ENCODE results near the gene ADAMTSL5. TPM values are rescaled to one million over a fixed set of nuclear protein-coding genes. Genes with fewer than 3 reads are reported as not detected.
A peak's percentile ranks its signal among the peaks of the same experiment; 100 is the strongest.

ADAMTSL5 gene
- total and polyA plus RNA-seq, 9 of the 15 experiments (the other 6 are each of a cell fraction or from before 2014, with no cell fraction given), result 1.0 to 11.6 (median 4.1) TPM

- TF ChIP-seq, protein P1, sequence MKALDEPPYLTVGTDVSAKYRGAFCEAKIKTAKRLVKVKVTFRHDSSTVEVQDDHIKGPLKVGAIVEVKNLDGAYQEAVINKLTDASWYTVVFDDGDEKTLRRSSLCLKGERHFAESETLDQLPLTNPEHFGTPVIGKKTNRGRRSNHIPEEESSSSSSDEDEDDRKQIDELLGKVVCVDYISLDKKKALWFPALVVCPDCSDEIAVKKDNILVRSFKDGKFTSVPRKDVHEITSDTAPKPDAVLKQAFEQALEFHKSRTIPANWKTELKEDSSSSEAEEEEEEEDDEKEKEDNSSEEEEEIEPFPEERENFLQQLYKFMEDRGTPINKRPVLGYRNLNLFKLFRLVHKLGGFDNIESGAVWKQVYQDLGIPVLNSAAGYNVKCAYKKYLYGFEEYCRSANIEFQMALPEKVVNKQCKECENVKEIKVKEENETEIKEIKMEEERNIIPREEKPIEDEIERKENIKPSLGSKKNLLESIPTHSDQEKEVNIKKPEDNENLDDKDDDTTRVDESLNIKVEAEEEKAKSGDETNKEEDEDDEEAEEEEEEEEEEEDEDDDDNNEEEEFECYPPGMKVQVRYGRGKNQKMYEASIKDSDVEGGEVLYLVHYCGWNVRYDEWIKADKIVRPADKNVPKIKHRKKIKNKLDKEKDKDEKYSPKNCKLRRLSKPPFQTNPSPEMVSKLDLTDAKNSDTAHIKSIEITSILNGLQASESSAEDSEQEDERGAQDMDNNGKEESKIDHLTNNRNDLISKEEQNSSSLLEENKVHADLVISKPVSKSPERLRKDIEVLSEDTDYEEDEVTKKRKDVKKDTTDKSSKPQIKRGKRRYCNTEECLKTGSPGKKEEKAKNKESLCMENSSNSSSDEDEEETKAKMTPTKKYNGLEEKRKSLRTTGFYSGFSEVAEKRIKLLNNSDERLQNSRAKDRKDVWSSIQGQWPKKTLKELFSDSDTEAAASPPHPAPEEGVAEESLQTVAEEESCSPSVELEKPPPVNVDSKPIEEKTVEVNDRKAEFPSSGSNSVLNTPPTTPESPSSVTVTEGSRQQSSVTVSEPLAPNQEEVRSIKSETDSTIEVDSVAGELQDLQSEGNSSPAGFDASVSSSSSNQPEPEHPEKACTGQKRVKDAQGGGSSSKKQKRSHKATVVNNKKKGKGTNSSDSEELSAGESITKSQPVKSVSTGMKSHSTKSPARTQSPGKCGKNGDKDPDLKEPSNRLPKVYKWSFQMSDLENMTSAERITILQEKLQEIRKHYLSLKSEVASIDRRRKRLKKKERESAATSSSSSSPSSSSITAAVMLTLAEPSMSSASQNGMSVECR (CRISPR knock-in tag; IDR thresholded peaks at IDR 0.05), result peak; percentile 70; the same call in 1 of the 2 replicates
- TF ChIP-seq CBFA2T2 (conservative IDR thresholded peaks at IDR 0.05) (no peak), HMGN3 (IDR thresholded peaks at IDR 0.05; ENCODE audit: borderline replicate concordance, extremely low read depth, insufficient read length, low read depth, low read length) (peak; percentile 64), FOXA3 (CRISPR knock-in tag; conservative IDR thresholded peaks at IDR 0.05 in 1 of 2, IDR thresholded peaks at IDR 0.05 in 1 of 2) (no peak), KLF6 (CRISPR knock-in tag; IDR thresholded peaks at IDR 0.05; ENCODE audit: borderline replicate concordance) (0 out of 2 replicates have a peak, but pooled peaks have one; percentile 21), ZNF133 (CRISPR knock-in tag; IDR thresholded peaks at IDR 0.05) (0 out of 2 replicates have a peak, but pooled peaks have one; percentile 17), DMBX1 (CRISPR knock-in tag; IDR thresholded peaks at IDR 0.05; ENCODE audit: borderline replicate concordance) (peak; percentile 10; the same call in 1 of the 2 replicates), NFIC (IDR thresholded peaks at IDR 0.05) (0 out of 2 replicates have a peak, but pooled peaks have one; percentile 16), SRSF3 (IDR thresholded peaks at IDR 0.05; ENCODE audit: insufficient read depth, low read length) (no peak), CREB1 (IDR thresholded peaks at IDR 0.05) (no peak), CREB1 (CRISPR knock-in tag; IDR thresholded peaks at IDR 0.05) (no peak), ZBTB1 (CRISPR knock-in tag; IDR thresholded peaks at IDR 0.05; ENCODE audit: borderline replicate concordance, low read depth) (no peak), CBFA2T3 (IDR thresholded peaks at IDR 0.05) (no peak)
- TF ChIP-seq, protein P2, sequence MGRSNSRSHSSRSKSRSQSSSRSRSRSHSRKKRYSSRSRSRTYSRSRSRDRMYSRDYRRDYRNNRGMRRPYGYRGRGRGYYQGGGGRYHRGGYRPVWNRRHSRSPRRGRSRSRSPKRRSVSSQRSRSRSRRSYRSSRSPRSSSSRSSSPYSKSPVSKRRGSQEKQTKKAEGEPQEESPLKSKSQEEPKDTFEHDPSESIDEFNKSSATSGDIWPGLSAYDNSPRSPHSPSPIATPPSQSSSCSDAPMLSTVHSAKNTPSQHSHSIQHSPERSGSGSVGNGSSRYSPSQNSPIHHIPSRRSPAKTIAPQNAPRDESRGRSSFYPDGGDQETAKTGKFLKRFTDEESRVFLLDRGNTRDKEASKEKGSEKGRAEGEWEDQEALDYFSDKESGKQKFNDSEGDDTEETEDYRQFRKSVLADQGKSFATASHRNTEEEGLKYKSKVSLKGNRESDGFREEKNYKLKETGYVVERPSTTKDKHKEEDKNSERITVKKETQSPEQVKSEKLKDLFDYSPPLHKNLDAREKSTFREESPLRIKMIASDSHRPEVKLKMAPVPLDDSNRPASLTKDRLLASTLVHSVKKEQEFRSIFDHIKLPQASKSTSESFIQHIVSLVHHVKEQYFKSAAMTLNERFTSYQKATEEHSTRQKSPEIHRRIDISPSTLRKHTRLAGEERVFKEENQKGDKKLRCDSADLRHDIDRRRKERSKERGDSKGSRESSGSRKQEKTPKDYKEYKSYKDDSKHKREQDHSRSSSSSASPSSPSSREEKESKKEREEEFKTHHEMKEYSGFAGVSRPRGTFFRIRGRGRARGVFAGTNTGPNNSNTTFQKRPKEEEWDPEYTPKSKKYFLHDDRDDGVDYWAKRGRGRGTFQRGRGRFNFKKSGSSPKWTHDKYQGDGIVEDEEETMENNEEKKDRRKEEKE (IDR thresholded peaks at IDR 0.05; ENCODE audit: borderline replicate concordance in 1 of 2, control insufficient read depth in 1 of 2, low read depth in 2 of 2, low read length in 1 of 2), result no peak
- TF ChIP-seq, protein P3, sequence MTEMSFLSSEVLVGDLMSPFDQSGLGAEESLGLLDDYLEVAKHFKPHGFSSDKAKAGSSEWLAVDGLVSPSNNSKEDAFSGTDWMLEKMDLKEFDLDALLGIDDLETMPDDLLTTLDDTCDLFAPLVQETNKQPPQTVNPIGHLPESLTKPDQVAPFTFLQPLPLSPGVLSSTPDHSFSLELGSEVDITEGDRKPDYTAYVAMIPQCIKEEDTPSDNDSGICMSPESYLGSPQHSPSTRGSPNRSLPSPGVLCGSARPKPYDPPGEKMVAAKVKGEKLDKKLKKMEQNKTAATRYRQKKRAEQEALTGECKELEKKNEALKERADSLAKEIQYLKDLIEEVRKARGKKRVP (CRISPR knock-in tag; IDR thresholded peaks at IDR 0.05), result no peak
- TF ChIP-seq, protein P4, sequence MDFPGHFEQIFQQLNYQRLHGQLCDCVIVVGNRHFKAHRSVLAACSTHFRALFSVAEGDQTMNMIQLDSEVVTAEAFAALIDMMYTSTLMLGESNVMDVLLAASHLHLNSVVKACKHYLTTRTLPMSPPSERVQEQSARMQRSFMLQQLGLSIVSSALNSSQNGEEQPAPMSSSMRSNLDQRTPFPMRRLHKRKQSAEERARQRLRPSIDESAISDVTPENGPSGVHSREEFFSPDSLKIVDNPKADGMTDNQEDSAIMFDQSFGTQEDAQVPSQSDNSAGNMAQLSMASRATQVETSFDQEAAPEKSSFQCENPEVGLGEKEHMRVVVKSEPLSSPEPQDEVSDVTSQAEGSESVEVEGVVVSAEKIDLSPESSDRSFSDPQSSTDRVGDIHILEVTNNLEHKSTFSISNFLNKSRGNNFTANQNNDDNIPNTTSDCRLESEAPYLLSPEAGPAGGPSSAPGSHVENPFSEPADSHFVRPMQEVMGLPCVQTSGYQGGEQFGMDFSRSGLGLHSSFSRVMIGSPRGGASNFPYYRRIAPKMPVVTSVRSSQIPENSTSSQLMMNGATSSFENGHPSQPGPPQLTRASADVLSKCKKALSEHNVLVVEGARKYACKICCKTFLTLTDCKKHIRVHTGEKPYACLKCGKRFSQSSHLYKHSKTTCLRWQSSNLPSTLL (IDR thresholded peaks at IDR 0.05), result no peak
Measured at GRCh38 chr19:1512671-1513498, at the start of gene ADAMTSL5 (continued).
